T-helper 9 cell (primary cell): ENCODE measurements around the gene PRRT1B.

Source experiments
- DNase-seq: peaks from one replicate; pipeline ENCODE4 v3.0.0-alpha.2; 2020

The PRRT1B gene

DNA sequence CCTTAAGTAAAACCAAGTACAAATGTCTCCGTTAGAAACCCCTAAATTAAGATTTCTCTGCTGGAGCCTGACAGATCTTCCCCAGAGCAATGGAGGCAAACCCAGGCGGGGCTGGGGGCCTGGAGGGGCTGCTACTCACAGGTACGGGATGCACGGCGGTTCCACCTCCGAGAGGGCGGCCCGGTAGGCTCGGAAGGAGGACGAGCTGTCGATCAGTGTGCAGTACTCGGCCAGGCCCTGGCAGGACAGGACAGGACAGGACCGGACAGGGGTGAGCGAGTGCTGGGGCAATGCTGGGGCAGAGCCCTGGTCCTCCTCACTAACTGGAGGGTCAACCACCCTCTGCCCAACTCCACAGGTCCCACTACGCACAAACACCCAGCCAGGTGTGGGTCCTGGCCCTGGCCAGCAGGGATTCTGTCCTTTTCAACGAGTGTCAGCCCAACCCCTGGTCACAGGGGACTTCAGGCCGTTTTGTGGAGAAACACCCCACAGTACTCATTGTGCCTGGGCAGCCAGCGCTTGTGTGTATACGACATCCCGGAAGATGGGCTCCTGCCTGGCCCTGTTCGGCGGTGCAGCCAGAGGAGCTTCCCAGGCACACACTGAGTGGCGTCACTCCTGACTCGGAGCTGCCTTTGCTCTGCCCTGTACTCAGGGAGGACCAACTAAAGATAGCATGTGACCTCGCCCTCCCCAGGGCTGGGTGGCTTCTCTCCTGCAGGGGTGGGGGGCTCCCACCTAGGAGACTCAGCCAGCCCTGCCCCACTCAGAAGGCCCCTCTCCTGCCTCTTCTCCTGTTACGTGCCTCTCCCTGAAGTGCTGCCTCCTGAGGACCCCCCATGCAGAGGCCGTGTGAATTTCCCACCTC, 37.4 kb downstream of the PRRT1B start:
- no peak for DNase-seq

DNA sequence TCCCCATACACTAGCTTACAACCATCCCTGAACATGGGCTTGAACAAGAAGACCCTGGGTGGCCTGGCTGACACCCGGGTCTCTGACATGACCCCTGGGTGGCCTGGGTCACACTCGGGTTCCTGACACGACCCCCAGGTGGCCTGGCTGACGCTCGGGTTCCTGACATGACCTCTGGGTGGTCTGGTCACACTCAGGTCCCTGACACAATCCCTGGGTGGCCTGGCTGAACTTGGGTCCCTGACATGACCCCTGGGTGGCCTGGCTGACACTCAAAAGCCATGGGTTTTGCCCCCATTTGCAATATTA, 38.0 kb downstream of the PRRT1B start:
- DNase-seq, result no peak

DNA sequence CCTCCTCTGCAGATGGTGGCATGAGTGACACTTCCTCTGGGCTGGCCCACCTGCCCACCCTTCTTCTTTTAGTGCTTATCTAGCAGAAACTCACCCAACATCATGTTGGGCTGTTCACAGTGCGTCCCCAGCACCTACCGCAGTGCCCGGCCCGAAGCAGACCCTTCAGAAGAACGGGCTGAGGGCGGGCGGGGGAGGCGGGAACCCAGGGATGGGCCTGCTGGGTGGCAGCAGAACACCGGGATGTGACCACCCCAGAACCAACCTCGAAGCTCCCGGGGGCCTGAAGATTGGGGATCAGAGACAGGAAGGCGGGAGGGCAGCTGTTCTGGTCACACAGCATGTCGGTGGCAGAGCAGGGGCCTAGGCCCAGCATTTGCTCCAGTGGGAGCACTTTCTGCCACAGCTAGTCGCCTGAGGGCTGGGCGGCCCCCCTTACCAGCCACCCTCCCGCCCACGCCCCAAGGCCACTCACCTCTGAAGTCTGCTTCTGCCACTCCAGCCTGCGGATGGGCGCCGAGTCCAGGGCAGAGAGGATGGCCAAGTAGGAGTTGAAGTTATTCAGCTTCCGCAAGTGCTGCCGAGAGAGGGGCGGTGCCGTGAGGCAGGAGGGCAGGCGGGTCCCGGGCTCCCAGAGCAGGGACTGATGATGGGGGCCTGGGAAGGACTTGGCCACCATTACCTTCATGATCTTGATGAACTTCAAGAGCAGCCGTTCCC, 38.7 kb downstream of the PRRT1B start:
- DNase-seq, result no peak

DNA sequence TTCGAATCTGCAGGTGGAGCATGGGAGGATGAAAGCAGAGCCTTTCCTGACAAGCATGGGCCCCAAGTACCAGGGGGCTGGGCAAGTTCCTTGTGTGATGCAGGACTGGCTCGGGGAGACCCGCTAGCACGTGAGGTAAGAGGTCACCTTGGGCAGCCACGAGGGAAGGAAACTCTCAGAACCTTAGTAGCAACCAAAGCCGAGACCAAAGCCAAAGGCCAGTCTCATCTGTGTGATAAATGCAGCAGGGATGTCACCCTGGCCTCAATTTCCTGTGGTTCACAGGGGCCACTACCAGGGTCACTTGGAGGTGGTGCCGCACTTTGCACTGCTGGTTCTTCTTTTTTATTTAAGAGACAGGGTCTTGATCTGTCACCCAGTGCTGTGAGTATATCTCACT, 39.5 kb downstream of the PRRT1B start:
- no peak for DNase-seq

GRCh38 chr9:131585375-131585774, 40.1 kb downstream of the PRRT1B start:
- DNase-seq, result no peak

GRCh38 chr9:131587331-131587730, 42.0 kb downstream of the PRRT1B start:
- DNase-seq, result no peak

- no peak for DNase-seq
These were observed 42.6 kb downstream of the PRRT1B start for GRCh38 chr9:131587906-131588305.

GRCh38 chr9:131588396-131588795, 43.1 kb downstream of the PRRT1B start:
- no peak for DNase-seq

DNA sequence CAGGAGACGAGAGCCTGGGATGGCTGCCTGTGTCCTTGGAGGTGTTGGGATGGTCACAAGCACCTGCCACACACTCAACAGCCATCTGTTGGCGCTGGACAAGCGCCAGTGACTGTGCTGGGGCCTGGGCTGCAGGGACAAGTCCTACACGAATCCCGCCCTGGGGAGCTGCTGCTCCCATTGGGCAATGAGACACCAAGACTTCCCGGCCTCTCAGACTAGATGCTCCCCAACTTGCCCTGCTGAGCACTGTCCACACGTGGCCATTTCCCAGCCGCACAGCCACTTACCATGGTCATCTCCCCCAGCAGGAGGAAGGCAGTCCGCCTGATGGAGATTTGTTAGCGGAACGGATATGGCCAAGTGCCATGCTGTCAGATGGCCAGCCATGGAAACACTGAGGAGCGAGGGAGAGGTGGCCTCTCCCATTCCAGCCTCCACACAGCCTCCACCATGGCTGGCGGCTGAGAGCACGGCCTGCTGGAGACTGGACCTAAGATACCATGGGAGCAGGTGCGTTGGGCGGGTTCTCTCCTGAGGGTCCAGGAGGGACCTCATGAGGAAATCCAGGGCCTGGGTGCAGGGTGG, 43.9 kb downstream of the PRRT1B start:
- no peak for DNase-seq

DNA sequence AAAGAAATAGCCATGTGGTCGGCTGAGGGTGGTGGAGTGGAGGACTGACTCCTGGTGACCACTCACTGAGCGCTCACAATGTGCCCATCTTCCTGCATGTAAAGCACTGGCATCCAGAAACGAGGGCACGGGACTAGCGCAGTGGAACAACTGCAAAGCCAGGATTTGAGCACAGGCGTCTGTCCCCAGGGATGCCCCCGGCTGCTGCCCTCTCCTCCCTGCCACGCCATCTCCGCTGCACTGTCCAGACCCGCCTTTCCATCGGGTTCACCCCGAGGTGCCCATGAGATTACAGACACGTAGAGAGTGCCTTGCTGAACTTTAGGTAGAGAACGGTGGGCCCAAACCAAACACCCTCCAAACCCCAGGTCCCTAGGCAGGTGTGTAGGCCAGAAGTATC, 44.7 kb downstream of the PRRT1B start:
- DNase-seq, result no peak

DNA sequence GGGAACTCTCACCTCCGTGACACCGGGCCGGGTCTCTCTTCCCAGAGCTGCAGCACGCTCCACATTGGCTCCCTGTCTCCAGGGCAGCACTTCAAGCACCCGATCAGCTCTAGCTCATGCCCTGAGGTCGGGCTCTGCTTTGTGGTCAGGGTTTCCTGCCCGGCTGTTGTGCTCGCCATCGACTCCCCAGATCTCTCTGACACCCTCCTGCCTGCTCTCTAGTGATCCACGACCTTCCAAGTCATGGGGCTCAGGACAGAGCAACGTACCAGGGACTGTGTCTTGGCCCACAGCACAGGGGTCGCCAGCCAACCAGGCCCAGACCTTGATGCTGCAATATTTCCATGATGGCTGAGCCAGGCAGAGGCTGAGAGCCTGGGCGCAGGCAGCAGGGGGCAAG, 45.1 kb downstream of the PRRT1B start:
- no peak for DNase-seq

DNA sequence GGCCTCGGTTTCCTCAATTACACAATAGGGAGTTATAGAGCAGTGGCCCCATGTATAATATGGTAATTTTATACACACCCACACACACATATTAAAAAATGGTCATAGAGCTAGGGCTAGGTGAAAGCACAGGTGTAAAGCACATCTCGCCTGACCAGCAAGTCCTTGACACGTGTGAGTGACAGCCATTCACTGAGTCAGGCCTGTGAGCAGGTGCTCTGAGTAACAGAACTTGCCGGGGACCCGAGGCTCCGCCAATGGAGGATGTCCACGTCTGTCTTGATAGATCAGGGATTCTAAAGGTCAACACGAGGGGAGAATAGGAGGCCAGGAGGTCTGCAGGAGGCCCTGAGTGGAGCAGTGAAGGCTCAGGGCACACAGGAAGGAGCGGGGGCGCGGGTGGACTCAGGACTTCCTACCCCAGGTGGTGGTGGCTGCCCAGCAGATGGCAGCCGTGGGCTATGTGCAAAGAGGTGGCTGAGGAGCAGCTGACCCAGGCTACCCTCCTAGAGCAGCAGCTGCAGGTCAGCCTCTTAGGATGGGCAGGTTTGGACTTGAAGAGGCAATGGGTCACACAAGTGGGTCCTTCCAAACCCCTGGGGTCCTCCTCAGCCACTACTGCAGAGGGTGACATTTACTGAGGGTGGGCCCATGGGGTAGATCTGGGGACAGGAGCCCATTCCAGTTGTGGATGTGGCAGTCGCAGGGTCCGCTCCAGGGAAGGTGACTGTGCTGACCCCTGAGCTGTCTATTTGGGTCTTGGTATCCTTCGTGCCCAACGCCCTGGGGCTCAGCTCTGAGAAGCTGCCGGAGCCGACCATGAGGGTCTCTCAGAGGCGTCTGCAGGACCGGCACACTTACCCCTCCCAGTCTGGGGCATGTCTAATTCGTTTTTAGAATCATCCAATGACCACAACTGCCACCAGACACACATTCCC, 45.9 kb downstream of the PRRT1B start:
- peak; percentile 70 for DNase-seq

- no peak for DNase-seq
These were observed 46.5 kb downstream of the PRRT1B start for GRCh38 chr9:131591845-131592208.

GRCh38 chr9:131593091-131593820, 47.9 kb downstream of the PRRT1B start:
- DNase-seq, result no peak

DNA sequence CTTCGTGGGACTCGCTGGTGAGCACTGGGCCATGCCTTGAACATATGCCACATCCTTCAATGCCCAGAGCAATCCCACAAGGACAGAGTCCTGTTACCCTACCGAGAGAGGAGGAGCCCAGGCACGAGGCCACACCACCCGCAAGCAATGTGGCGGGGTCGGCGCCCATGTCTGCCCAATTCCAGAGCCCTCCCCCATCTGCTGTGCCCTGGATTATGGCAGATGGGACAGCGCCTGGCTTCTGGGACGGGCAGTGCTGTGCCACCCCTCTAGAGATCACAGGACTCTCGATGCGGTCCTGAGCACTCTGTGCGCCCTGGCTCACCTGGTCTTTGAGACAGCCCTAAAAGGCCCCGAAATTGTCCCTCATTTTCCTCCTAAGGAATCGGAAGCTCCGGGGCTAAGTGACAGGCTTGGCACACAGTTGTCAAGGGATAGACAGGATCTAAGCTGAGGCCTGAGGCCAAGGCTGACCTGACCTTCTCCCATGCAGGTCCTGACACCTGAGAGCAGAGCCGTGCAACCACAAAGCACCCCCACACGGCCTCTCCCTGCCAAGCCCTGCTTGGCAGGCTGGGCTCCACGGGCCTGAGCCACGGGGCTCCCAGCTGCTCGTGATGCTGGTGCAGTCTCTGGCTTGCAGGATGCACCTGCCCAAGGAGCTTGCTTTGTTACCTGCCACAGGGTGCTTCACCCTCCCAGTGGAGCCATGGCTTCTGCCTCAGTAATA, 48.8 kb downstream of the PRRT1B start:
- DNase-seq, result no peak

GRCh38 chr9:131594906-131595665, 49.8 kb downstream of the PRRT1B start:
- DNase-seq, result no peak

DNA sequence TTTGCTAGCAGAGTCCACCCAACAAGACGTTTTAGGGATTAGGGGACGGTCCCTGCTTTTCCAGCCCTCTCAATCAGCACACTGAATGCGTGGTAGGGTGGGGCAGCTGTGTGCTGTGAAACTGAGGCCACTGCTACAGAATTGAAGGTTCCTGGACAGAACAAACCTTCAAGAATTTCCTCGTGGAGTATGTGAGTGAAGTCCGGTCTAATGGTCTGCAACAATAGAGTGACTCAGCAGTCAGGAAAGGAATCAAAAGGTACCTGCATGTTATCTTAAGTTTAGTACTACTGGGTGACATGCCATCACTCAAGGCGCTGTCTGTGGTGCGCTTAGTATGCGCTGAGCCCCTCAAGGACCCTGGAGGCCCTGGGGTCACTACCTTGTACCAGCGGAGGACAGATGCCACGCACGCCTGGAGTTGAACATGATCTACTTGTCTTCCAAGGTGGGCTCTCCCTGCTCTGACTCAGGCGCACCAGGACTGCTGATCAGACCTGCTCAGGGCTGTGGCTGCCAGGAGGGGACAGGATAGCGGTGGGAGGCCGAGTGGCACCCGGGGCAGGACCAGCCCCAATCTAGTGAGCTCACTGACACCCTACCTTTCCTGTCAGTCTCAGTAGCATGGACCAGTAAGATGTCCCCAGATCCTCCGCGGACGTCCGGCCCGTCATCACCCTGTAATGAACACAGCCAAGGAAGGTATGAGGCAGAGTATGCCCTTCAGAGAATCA, 50.5 kb downstream of the PRRT1B start:
- no peak for DNase-seq

- no peak for DNase-seq
These were observed 51.1 kb downstream of the PRRT1B start for GRCh38 chr9:131596430-131596743.

GRCh38 chr9:131597246-131597645, 51.9 kb downstream of the PRRT1B start:
- DNase-seq, result no peak

DNA sequence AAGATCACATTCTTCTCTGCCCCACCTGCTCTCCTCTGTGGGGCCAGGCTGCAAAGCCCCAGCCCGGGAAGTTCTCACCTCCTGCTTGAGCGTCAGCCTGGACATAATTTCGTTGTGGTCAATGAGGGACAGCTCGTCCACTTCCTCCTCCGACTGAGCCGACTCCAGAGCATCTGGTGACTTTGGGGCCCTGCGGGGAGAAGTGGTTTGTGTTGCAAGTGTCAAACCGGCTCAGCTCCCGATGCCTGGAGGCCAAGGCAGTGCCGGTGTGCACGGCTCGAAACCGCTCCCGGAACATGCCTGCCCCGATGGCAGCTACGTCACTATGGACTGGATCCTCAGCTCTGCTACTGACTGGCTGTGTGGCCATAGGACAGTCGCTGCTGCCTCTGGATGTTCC, 52.8 kb downstream of the PRRT1B start:
- no peak for DNase-seq
